ENCODE data around the gene BIN2. TPM values are rescaled to one million over a fixed set of nuclear protein-coding genes. Genes with fewer than 3 reads are reported as not detected.

BIN2 gene
- total and polyA plus RNA-seq, 2 of the 4 experiments (the other 2 are of a cell fraction) = not detected

DNA sequence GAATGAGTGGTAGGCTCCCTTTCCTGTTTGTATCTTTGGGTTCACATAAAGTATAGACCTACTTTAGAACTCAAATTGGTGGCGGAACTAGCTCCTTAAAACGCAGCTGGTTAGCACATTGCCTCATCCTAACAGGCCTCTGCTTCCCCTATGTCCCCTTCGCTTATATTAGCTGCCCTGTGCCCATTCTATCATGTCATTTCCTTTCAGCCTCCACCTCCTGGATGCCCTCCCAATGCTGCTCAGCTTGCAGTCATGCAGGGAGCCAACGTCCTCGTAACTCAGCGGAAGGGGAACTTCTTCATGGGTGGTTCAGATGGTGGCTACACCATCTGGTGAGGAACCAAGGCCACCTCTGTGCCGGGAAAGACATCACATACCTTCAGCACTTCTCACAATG, 81.9 kb downstream of the BIN2 start:
- Histone ChIP-seq H3K4ac (ENCODE audit: low read depth, low read length) (no peak overlapping the region), H3K36me3 (ENCODE audit: control insufficient read depth, insufficient read depth, low read length) (peaks cover 37% of the 10 kb centered on the region), H3K23ac (ENCODE audit: low read depth, low read length) (no peak overlapping the region), H4K91ac (ENCODE audit: insufficient read depth, low read depth, low read length) (no peak overlapping the region), H2AK9ac (replicated peaks; ENCODE audit: low read depth, low read length, poor library complexity) (no peak overlapping the region), H3K18ac (ENCODE audit: low read depth, low read length) (no peak overlapping the region), H3K9me1 (ENCODE audit: insufficient read depth, low read length) (peaks cover 22% of the 10 kb centered on the region), H2BK15ac (ENCODE audit: low read depth, low read length) (no peak overlapping the region), H2BK120ac (ENCODE audit: low read depth, low read length) (no peak overlapping the region), H4K5ac (ENCODE audit: low read depth, low read length) (no peak overlapping the region), H3K4me3 (ENCODE audit: insufficient read depth, low read depth, low read length) (no peak overlapping the region), H3K79me1 (ENCODE audit: low read depth in 1 of 2, low read length in 2 of 2) (peaks cover 29 to 73% of the 10 kb centered on the region in 2 experiments), H4K8ac (ENCODE audit: low read depth in 2 of 2, low read length in 2 of 2) (no peak overlapping the region), H3K4me2 (ENCODE audit: low read depth, low read length) (no peak overlapping the region), H2BK5ac (ENCODE audit: low read depth, low read length, poor library complexity, severe bottlenecking) (no peak overlapping the region), H3K56ac (ENCODE audit: extremely low read depth, insufficient read depth, low read length) (no peak overlapping the region), H2AFZ (replicated peaks; ENCODE audit: low read length, poor library complexity) (no peak overlapping the region), H3K14ac (replicated peaks; ENCODE audit: low read depth, low read length) (no peak overlapping the region), H3K9ac (ENCODE audit: low read depth, low read length) (no peak overlapping the region), H2BK20ac (ENCODE audit: low read depth, low read length) (no peak overlapping the region), H3K27ac (ENCODE audit: insufficient read depth, low read length) (no peak overlapping the region), H2AK5ac (ENCODE audit: low read depth, low read length) (peak overlapping the region; percentile 53; the same call in 1 of the 2 replicates), H4K20me1 (ENCODE audit: insufficient read depth, low read length) (peaks cover 9% of the 10 kb centered on the region; the same call in 1 of the 2 replicates), H3K27me3 (ENCODE audit: control insufficient read depth, insufficient read depth, low read length) (no peaks in the 10 kb centered on the region), H3K4me1 (ENCODE audit: control insufficient read depth, insufficient read depth, low read length) (peaks cover 13% of the 10 kb centered on the region), H3K9me3 (ENCODE audit: control insufficient read depth, insufficient read depth, low read length) (no peaks in the 10 kb centered on the region)
- intact Hi-C loops (cut with micrococcal nuclease) (no loop called here), in situ Hi-C loops (cut with MboI; ENCODE audit: low sequenced_read_pairs) (no loop called here), dilution Hi-C loops (cut with HindIII; ENCODE audit: low sequenced_read_pairs, unreplicated experiment) (no loop called here)
- ChIA-PET POLR2A (ENCODE audit: unreplicated experiment) (no interaction called here), CTCF (no interaction called here)
- BruUV-seq (replicated peaks) = no TSS peak
- no peak for ATAC-seq (ENCODE audit: low read depth)
- WGBS, 2 experiments (ENCODE audit: extremely low coverage in 2 of 2, insufficient read length in 1 of 2) = 95% methylated on average over 4 of the region's 7 CpGs; no CpG with 5 or more reads in 1 of the 2 experiments
- TF ChIP-seq, protein P1, sequence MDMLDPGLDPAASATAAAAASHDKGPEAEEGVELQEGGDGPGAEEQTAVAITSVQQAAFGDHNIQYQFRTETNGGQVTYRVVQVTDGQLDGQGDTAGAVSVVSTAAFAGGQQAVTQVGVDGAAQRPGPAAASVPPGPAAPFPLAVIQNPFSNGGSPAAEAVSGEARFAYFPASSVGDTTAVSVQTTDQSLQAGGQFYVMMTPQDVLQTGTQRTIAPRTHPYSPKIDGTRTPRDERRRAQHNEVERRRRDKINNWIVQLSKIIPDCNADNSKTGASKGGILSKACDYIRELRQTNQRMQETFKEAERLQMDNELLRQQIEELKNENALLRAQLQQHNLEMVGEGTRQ (IDR thresholded peaks at IDR 0.05; ENCODE audit: low read depth, low read length) = no peak
- TF ChIP-seq CHD1 (IDR thresholded peaks at IDR 0.05; ENCODE audit: low read depth, low read length) (no peak), RCOR1 (IDR thresholded peaks at IDR 0.05; ENCODE audit: insufficient replicate concordance, low read length) (no peak), POLR2A (IDR thresholded peaks at IDR 0.05; ENCODE audit: low read depth, low read length) (no peak), FOS (IDR thresholded peaks at IDR 0.05; ENCODE audit: low read depth, low read length) (no peak), MXI1 (IDR thresholded peaks at IDR 0.05; ENCODE audit: borderline replicate concordance, low read depth, low read length) (no peak), MAZ (IDR thresholded peaks at IDR 0.05; ENCODE audit: borderline replicate concordance, low read depth, low read length) (no peak), SMC3 (IDR thresholded peaks at IDR 0.05; ENCODE audit: low read depth, low read length) (no peak), RAD21 (IDR thresholded peaks at IDR 0.05; ENCODE audit: low read length) (no peak), RFX5 (IDR thresholded peaks at IDR 0.05; ENCODE audit: low read depth, low read length) (no peak), CEBPB (IDR thresholded peaks at IDR 0.05; ENCODE audit: low read depth, low read length) (no peak), BHLHE40 (IDR thresholded peaks at IDR 0.05; ENCODE audit: low read depth, low read length) (no peak), MAFK (IDR thresholded peaks at IDR 0.05; ENCODE audit: low read depth, low read length) (no peak), NFE2L2 (IDR thresholded peaks at IDR 0.05; ENCODE audit: low read depth, low read length) (no peak)
- TF ChIP-seq, protein P2, sequence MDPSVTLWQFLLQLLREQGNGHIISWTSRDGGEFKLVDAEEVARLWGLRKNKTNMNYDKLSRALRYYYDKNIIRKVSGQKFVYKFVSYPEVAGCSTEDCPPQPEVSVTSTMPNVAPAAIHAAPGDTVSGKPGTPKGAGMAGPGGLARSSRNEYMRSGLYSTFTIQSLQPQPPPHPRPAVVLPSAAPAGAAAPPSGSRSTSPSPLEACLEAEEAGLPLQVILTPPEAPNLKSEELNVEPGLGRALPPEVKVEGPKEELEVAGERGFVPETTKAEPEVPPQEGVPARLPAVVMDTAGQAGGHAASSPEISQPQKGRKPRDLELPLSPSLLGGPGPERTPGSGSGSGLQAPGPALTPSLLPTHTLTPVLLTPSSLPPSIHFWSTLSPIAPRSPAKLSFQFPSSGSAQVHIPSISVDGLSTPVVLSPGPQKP (IDR thresholded peaks at IDR 0.05; ENCODE audit: borderline replicate concordance, low read depth, low read length) = no peak
- TF ChIP-seq, protein P3, sequence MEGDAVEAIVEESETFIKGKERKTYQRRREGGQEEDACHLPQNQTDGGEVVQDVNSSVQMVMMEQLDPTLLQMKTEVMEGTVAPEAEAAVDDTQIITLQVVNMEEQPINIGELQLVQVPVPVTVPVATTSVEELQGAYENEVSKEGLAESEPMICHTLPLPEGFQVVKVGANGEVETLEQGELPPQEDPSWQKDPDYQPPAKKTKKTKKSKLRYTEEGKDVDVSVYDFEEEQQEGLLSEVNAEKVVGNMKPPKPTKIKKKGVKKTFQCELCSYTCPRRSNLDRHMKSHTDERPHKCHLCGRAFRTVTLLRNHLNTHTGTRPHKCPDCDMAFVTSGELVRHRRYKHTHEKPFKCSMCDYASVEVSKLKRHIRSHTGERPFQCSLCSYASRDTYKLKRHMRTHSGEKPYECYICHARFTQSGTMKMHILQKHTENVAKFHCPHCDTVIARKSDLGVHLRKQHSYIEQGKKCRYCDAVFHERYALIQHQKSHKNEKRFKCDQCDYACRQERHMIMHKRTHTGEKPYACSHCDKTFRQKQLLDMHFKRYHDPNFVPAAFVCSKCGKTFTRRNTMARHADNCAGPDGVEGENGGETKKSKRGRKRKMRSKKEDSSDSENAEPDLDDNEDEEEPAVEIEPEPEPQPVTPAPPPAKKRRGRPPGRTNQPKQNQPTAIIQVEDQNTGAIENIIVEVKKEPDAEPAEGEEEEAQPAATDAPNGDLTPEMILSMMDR (conservative IDR thresholded peaks at IDR 0.05; ENCODE audit: low read depth, low read length) = no peak
- no peak for DNase-seq

Data from IMR-90 (cell line).